PFSK-1 (cell line): Measurements from ENCODE around the gene HPDL.

Experiments
- FOXP2 ChIP-seq: optimal IDR thresholded peaks from 2 replicates; pipeline ENCODE3; 2011; ENCODE audit warnings: borderline replicate concordance, control low read depth, inconsistent platforms; ENCODE audit not compliant: insufficient read depth; ENCODE audit errors: extremely low read length, extremely low read depth
- POLR2AphosphoS5 ChIP-seq: IDR thresholded peaks from 2 replicates; pipeline ENCODE4 v1.6.1; 2012; ENCODE audit warnings: low read depth, mild to moderate bottlenecking, control low read depth, low read length, moderate library complexity
- REST ChIP-seq, 2 experiments: IDR thresholded peaks; 2 replicates each; pipeline versions ENCODE4 v1.6.1 to v1.8.0; 2011 to 2012; ENCODE audit warnings: low read depth in 2 of 2, low read length in 2 of 2, control low read depth in 1 of 2, inconsistent platforms in 1 of 2, mild to moderate bottlenecking in 1 of 2, moderate library complexity in 1 of 2; ENCODE audit not compliant: insufficient read depth in 1 of 2
- SIN3A ChIP-seq: IDR thresholded peaks from 2 replicates; pipeline ENCODE4 v1.6.1; 2012; ENCODE audit warnings: mild to moderate bottlenecking, low read length, moderate library complexity, borderline replicate concordance; ENCODE audit not compliant: insufficient read depth
- TAF1 ChIP-seq: IDR thresholded peaks from 2 replicates; pipeline ENCODE4 v1.6.1; 2012; ENCODE audit warnings: low read length, control low read depth, borderline replicate concordance; ENCODE audit not compliant: insufficient read depth

Gene HPDL

GRCh38 chr1:45348020-45348419, 21.3 kb downstream of the HPDL start:
- TF ChIP-seq REST (IDR thresholded peaks at IDR 0.05; ENCODE audit: insufficient read depth in 1 of 2, low read depth in 2 of 2, low read length in 2 of 2) (no peak), TAF1 (no peak), POLR2AphosphoS5 (no peak), SIN3A (no peak)

- no peak for TF ChIP-seq TAF1
- TF ChIP-seq REST (IDR thresholded peaks at IDR 0.05; ENCODE audit: insufficient read depth in 1 of 2, low read depth in 2 of 2, low read length in 2 of 2): no peak
- TF ChIP-seq POLR2AphosphoS5: no peak
- TF ChIP-seq SIN3A: no peak
- TF ChIP-seq FOXP2: no peak
Observed at GRCh38 chr1:45348609-45348965, 21.9 kb downstream of the HPDL start.

GRCh38 chr1:45348966-45349677, 22.4 kb downstream of the HPDL start:
- no peak for TF ChIP-seq FOXP2

- TF ChIP-seq SIN3A (no peak), TAF1 (no peak), FOXP2 (no peak), REST (IDR thresholded peaks at IDR 0.05; ENCODE audit: insufficient read depth in 1 of 2, low read depth in 2 of 2, low read length in 2 of 2) (no peak), POLR2AphosphoS5 (no peak)
Observed at GRCh38 chr1:45351508-45351907, 24.8 kb downstream of the HPDL start.

- TF ChIP-seq SIN3A (no peak), FOXP2 (no peak), REST (IDR thresholded peaks at IDR 0.05; ENCODE audit: insufficient read depth in 1 of 2, low read depth in 2 of 2, low read length in 2 of 2) (no peak), POLR2AphosphoS5 (no peak), TAF1 (no peak)
Observed at GRCh38 chr1:45353685-45354084, 27.0 kb downstream of the HPDL start.
